ENCODE results near the gene TIFAB. TPM values are rescaled to one million over a fixed set of nuclear protein-coding genes. Genes with fewer than 3 reads are reported as not detected.

TIFAB gene
- polyA plus RNA-seq, 2 of the 4 experiments (the other 2 are of a cell fraction): not detected

DNA sequence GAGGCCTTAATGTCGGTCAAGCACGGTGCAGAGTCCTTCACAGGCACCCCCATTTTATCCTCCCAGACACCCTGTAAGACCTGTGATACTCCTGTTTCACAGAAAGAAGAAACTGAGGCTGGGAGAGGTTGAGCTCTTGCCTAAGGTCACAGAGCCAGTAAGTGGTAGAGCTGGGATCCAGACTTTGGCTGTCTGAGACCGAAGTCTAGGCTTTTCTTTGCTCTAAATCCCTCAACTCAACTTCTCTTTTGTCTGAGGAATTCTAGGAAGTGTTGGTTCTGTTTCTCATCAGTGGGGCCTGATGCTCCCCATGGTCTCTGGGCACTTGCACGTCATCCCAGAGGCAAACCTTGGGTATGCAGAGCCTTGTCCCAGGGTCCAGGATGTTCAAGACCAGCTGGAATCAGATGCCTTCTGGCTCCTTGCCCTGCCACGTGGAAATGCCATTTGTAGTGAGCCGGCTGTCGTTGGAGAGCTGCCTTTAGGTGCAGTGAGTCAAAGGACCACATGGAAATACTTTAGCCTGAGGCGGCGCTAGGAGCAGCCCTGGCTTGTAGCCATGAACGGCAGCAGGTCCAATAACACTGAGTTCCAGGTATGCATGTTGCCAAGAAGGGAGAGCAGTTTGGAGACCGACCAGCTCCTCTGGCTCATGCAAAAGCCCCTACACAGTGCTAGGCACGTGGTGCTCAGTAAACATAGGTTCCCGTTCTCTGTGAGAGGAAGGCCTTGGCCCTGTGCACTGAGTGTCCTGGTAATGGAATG, 14.2 kb downstream of the TIFAB start:
- no peaks in the 10 kb centered on the region for H3K9me3 ChIP-seq
- TF ChIP-seq EP300 (IDR thresholded peaks at IDR 0.05): no peak
- TF ChIP-seq PHF8 (IDR thresholded peaks at IDR 0.05; ENCODE audit: borderline replicate concordance, low read depth): no peak
- no peak for TF ChIP-seq BHLHE40 (IDR thresholded peaks at IDR 0.05; ENCODE audit: low read depth, low read length)
- no peak for TF ChIP-seq ELK1 (IDR thresholded peaks at IDR 0.05; ENCODE audit: low read depth, low read length)
- TF ChIP-seq KDM5A (IDR thresholded peaks at IDR 0.05): no peak
- no peak for TF ChIP-seq BCL3 (IDR thresholded peaks at IDR 0.05)
- TF ChIP-seq ATOH8 (CRISPR knock-in tag; IDR thresholded peaks at IDR 0.05; ENCODE audit: low read depth): no peak
- no peak for TF ChIP-seq NPAS2 (CRISPR knock-in tag; IDR thresholded peaks at IDR 0.05; ENCODE audit: borderline replicate concordance)
- no peak for TF ChIP-seq CBX2 (IDR thresholded peaks at IDR 0.05; ENCODE audit: borderline replicate concordance, low read depth)
- TF ChIP-seq CHD4 (IDR thresholded peaks at IDR 0.05; ENCODE audit: borderline replicate concordance): no peak
- TF ChIP-seq SMC3 (IDR thresholded peaks at IDR 0.05): no peak
- ATAC-seq: no peak; a peak in 1 of 6 replicates
- CTCF ChIA-PET: interaction anchor here (1.1 to 6.1 kb wide), 4 partner anchors 19 to 113 kb away, joined by 3 to 31 read pairs (median 12); no protein-coding TSS in a partner anchor
- POLR2A ChIA-PET: no interaction called here
- FAIRE-seq: no peak
- H3K27ac ChIP-seq: no peak overlapping the region
- H3K4me1 ChIP-seq: no peaks in the 10 kb centered on the region
- no peak overlapping the region for H3K4me3 ChIP-seq
- H3K4me2 ChIP-seq: no peak overlapping the region
- 56% methylated on average over 13 of the region's 13 CpGs for WGBS (ENCODE audit: missing lambda C conversion rate)
- DNase-seq (ENCODE audit: low read depth in 1 of 2, low spot score in 1 of 2): no peak

- 88% methylated on average over 7 of the region's 7 CpGs for WGBS (ENCODE audit: missing lambda C conversion rate)
- Histone ChIP-seq H3K4me2 (no peak overlapping the region), H3K9me3 (no peaks in the 10 kb centered on the region), H3K4me1 (no peaks in the 10 kb centered on the region), H3K27ac (no peak overlapping the region), H3K4me3 (no peak overlapping the region)
- ATAC-seq (no peak), FAIRE-seq (no peak), DNase-seq (ENCODE audit: low read depth in 1 of 2, low spot score in 1 of 2) (no peak)
- no peak for TF ChIP-seq ZNF302 (CRISPR knock-in tag; IDR thresholded peaks at IDR 0.05)
- TF ChIP-seq ELK1 (IDR thresholded peaks at IDR 0.05; ENCODE audit: low read depth, low read length): no peak
- no peak for TF ChIP-seq CBX2 (IDR thresholded peaks at IDR 0.05; ENCODE audit: borderline replicate concordance, low read depth)
- no peak for TF ChIP-seq MYC (IDR thresholded peaks at IDR 0.05; ENCODE audit: borderline replicate concordance, low read length)
- no peak for TF ChIP-seq GATA3 (IDR thresholded peaks at IDR 0.05; ENCODE audit: borderline replicate concordance)
- no peak for TF ChIP-seq CBX8 (IDR thresholded peaks at IDR 0.05)
- TF ChIP-seq ESRRA (IDR thresholded peaks at IDR 0.05; ENCODE audit: borderline replicate concordance, low read length): no peak
- TF ChIP-seq POLR2AphosphoS2 (conservative IDR thresholded peaks at IDR 0.05; ENCODE audit: low read length): no peak
- TF ChIP-seq RARB (CRISPR knock-in tag; IDR thresholded peaks at IDR 0.05): no peak
- TF ChIP-seq RAD21 (conservative IDR thresholded peaks at IDR 0.05 in 1 of 2, IDR thresholded peaks at IDR 0.05 in 1 of 2): no peak
- TF ChIP-seq BCL3 (IDR thresholded peaks at IDR 0.05): no peak
- no peak for TF ChIP-seq MAZ (IDR thresholded peaks at IDR 0.05; ENCODE audit: borderline replicate concordance, low read depth, low read length)
- TF ChIP-seq NR3C1 (IDR thresholded peaks at IDR 0.05): no peak
- no peak for TF ChIP-seq FOSB (CRISPR knock-in tag; IDR thresholded peaks at IDR 0.05)
- no peak for TF ChIP-seq CTCF (IDR thresholded peaks at IDR 0.05)
- TF ChIP-seq RNF2 (IDR thresholded peaks at IDR 0.05; ENCODE audit: borderline replicate concordance, low read depth): no peak
- TF ChIP-seq, protein P1, sequence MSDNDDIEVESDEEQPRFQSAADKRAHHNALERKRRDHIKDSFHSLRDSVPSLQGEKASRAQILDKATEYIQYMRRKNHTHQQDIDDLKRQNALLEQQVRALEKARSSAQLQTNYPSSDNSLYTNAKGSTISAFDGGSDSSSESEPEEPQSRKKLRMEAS (IDR thresholded peaks at IDR 0.05): no peak
- no peak for TF ChIP-seq RFX5 (IDR thresholded peaks at IDR 0.05)
- ChIA-PET CTCF (interaction anchor here (1.1 to 6.1 kb wide), 3 partner anchors 20 to 113 kb away, joined by 3 to 31 read pairs (median 14); no protein-coding TSS in a partner anchor), POLR2A (no interaction called here)
Measured at GRCh38 chr5:135437422-135437795, 14.7 kb downstream of the TIFAB start.
